Adrenal gland (tissue), 12 donors: ENCODE data around the gene PLA2G4B. TPM values are rescaled to one million over a fixed set of nuclear protein-coding genes. Genes with fewer than 3 reads are reported as not detected.
A peak's percentile ranks its signal among the peaks of the same experiment; 100 is the strongest.
"Not testable (repeated sequence)": the region's sequence is repeated elsewhere in the genome, so short reads cannot be mapped to it uniquely, and the experiment has no call there.

Experiments
- DNase-seq, 7 donors: peaks; one replicate each; pipeline ENCODE4 v3.0.0-alpha.2; 2019 to 2020
- H3K27ac ChIP-seq, 5 donors: fragments of 200-600 bp; sonication (generic) in 4 of 5; 1 replicate in 3 of 5; 2 replicates in 2 of 5; pipeline versions ENCODE4 v1.5.1 to v1.8.0; 2016 to 2020; ENCODE audit warnings: mild to moderate bottlenecking in 1 of 5
- H3K27me3 ChIP-seq: fragments of 200-600 bp; 2 replicates; pipeline ENCODE4 v1.8.0; 2021
- H3K36me3 ChIP-seq, 2 donors: fragments of 200-600 bp; replicated peaks in 1 of 2; 1 replicate in 1 of 2; 2 replicates in 1 of 2; pipeline versions ENCODE4 v1.5.1 to v1.8.0; 2018 to 2022
- H3K4me1 ChIP-seq, 2 donors: fragments of 200-600 bp; replicated peaks in 1 of 2; 1 replicate in 1 of 2; 2 replicates in 1 of 2; pipeline versions ENCODE4 v1.5.1 to v1.8.0; 2018 to 2021
- H3K4me3 ChIP-seq, 4 donors: fragments of 200-600 bp; sonication (generic) in 3 of 4; one replicate each; pipeline ENCODE4 v1.5.1; 2016 to 2018
- H3K9me3 ChIP-seq, 3 donors: fragments of 200-600 bp; sonication (generic) in 1 of 3; replicated peaks in 1 of 3; 1 replicate in 2 of 3; 2 replicates in 1 of 3; pipeline versions ENCODE4 v1.5.1 to v1.8.0; 2016 to 2021
- POLR2A ChIP-seq, 2 donors: fragments of 450-650 bp; IDR thresholded peaks; one replicate each; pipeline ENCODE4 v1.6.1; 2017; ENCODE audit warnings: antibody characterized with exemption in 2 of 2, mild to moderate bottlenecking in 2 of 2, moderate library complexity in 1 of 2
- WGBS, 4 donors: extraction: QIAGEN DNeasy Blood & Tissue Kit in 2 of 4; methylation state at CpG; one replicate each; pipeline versions ENCODE4 v1.1.5 to v1.1.7; 2013 to 2017; 5-methylcytosine and 5-hydroxymethylcytosine counted together
- intact Hi-C, 2 donors: fragments of 100-400 bp; cut with DNase I; formaldehyde crosslinking; loops; one replicate each; pipeline versions ENCODE4 v1.14.1 to v1.15.0; 2022 to 2023
- polyA plus RNA-seq, 3 donors: library from polyadenylated mRNA; stranded (reverse); fragments of 200-250 nt in 2 of 3; fragments of 350-450 nt in 1 of 3; fragmentation: Illumina TruSeq in 1 of 3; extraction: RNeasy Lipid Tissue Mini Kit (QIAGEN cat#74804) in 1 of 3; gene quantifications; one replicate each; pipeline ENCODE4 v1.2.3, GENCODE V29; 2013 to 2014
- total RNA-seq, 9 donors: library from RNA; depleted of rRNA in 4 of 9; stranded (reverse); fragments of >200 nt in 4 of 9; fragments of 120-200 nt in 1 of 9; fragmentation: NEBNext Ultra II Directional in 1 of 9; extraction: Animal tissue kit (Norgen Biotek cat#: 25700) in 1 of 9; gene quantifications; one replicate each; pipeline versions ENCODE4 v1.1.0 to v1.2.4, GENCODE V29; 2013 to 2023
- TF ChIP-seq, protein P1 (sequence below), 6 experiments: fragments of 450-650 bp in 4 of 6; fragments of 200-600 bp in 2 of 6; sonication (generic) in 1 of 6; IDR thresholded peaks; 1 replicate in 5 of 6; 2 replicates in 1 of 6; pipeline versions ENCODE4 v1.5.1 to v1.8.0; 2016 to 2021; ENCODE audit warnings: antibody characterized with exemption in 6 of 6, mild to moderate bottlenecking in 2 of 6, moderate library complexity in 1 of 6
- donor health status: healthy with polysubstance abuse.
- donor health status: Bipolar disorder and iron deficiency.
- donor health status: DM: yes; HTN: yes; CAD: no.
- donor health status: DM: no; HTN: no; CAD: no.
- donor health status: DM: no; HTN: no; CAD: no.
- donor health status: DM: yes; HTN: yes; CAD: no.

PLA2G4B gene
- total and polyA plus RNA-seq, 12 donors: 0.35 to 26.4 (median 4.9) TPM

DNA sequence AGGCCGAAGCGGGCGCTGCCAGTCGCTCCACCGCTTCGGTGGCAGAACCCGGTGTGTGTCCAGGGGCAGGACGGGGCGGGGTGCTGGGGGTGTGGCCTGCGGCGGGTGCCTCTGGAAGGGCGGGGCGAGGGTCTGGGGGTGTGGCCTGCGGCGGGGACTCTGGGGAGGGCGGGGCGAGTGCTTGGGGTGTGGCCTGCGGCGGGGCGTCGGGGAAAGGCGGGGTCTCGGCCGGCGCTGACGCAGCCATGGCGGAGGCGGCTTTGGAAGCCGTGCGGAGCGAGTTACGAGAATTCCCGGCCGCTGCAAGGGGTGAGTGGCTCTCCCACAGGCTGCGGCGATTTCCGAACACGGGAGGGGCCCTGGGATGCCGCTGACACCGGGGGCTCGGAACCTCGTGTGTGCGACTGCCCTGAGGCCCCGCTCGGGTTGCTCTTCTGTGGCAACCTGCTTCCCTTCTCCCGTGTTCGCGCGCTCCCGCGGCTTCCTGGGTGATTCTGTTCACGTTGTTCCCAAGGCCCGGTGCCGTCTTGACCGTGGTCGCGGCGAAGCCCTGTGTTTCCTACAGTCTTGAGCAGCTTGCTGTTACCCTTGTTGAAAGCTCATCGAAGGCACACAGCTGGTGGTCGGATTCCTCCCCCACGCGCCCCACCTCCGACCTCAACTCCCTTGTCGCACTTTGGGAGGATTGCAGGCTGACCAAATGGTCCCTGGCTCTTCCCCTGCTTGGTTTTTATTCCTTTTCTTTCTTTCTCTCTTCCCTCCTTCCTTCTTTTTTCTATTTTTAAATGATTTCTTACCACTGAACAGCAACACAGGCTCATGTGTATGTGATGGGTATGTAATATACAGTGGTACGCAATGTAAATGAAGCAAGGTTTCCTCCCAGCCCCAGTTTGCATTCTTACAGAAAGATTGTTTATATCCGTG is 10.5 kb upstream of the PLA2G4B start, which contains the start of gene JMJD7:
TSS of gene JMJD7 (plus strand) at position 213 of the 927 bp plus-strand sequence. CDS start at position 246, 33 bp downstream.
- Histone ChIP-seq H3K36me3 (peaks cover 0 to 21% of the 10 kb centered on the region in 2 donors), H3K9me3 (no peaks in the 10 kb centered on the region), H3K4me3 (peak within 1 kb of the TSS; percentile 30 to 83 (median 59)), H3K27me3 (no peaks in the 10 kb centered on the region), H3K4me1 (peaks cover 7 to 13% of the 10 kb centered on the region in 2 donors), H3K27ac (peak within 1 kb of the TSS in 4 of 5 donors; percentile 80 to 93 (median 85))
- intact Hi-C loops: no loop called here
- WGBS, 4 donors: 0 to 2% (median 1%) methylated on average over 17 to 66 of the region's 66 CpGs
- peak; percentile 40 to 88 for TF ChIP-seq POLR2A (IDR thresholded peaks at IDR 0.05)
- TF ChIP-seq, protein P1, sequence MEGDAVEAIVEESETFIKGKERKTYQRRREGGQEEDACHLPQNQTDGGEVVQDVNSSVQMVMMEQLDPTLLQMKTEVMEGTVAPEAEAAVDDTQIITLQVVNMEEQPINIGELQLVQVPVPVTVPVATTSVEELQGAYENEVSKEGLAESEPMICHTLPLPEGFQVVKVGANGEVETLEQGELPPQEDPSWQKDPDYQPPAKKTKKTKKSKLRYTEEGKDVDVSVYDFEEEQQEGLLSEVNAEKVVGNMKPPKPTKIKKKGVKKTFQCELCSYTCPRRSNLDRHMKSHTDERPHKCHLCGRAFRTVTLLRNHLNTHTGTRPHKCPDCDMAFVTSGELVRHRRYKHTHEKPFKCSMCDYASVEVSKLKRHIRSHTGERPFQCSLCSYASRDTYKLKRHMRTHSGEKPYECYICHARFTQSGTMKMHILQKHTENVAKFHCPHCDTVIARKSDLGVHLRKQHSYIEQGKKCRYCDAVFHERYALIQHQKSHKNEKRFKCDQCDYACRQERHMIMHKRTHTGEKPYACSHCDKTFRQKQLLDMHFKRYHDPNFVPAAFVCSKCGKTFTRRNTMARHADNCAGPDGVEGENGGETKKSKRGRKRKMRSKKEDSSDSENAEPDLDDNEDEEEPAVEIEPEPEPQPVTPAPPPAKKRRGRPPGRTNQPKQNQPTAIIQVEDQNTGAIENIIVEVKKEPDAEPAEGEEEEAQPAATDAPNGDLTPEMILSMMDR (IDR thresholded peaks at IDR 0.05): peak in 1 of 6 experiments; percentile 10
- peak; percentile 95 to 98 (median 96) for DNase-seq

DNA sequence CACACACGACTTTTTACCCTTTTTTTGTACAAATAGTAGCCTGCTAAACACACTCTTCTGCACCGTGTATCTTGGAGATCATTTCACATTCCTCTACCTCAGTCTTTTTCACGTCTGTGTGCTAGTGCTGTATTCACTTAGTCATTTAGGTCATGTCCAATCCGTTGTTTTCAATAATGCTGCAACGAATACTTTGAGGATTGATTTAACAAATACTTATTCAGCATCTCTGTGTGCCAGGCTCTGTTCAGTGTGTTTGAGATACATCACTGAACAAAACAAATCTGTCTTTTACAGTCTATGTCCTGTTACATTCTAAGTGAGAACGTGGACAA is 9.9 kb upstream of the PLA2G4B start:
- 14 to 19% (median 16%) methylated on average over 6 of the region's 6 CpGs for WGBS, 4 donors
- H3K27me3 ChIP-seq: no peaks in the 10 kb centered on the region
- H3K9me3 ChIP-seq: no peaks in the 10 kb centered on the region
- intact Hi-C loops: no loop called here
- H3K27ac ChIP-seq: peak overlapping the region in 2 of 5 donors; percentile 12 to 84
- peaks cover 0 to 15% of the 10 kb centered on the region in 2 donors for H3K36me3 ChIP-seq
- TF ChIP-seq, protein P1 (IDR thresholded peaks at IDR 0.05): no peak
- TF ChIP-seq POLR2A (IDR thresholded peaks at IDR 0.05): peak in 1 of 2 donors; percentile 7
- DNase-seq: no peak
- peaks cover 7 to 13% of the 10 kb centered on the region in 2 donors for H3K4me1 ChIP-seq
- H3K4me3 ChIP-seq: peak overlapping the region in 2 of 4 donors; percentile 75 to 83

DNA sequence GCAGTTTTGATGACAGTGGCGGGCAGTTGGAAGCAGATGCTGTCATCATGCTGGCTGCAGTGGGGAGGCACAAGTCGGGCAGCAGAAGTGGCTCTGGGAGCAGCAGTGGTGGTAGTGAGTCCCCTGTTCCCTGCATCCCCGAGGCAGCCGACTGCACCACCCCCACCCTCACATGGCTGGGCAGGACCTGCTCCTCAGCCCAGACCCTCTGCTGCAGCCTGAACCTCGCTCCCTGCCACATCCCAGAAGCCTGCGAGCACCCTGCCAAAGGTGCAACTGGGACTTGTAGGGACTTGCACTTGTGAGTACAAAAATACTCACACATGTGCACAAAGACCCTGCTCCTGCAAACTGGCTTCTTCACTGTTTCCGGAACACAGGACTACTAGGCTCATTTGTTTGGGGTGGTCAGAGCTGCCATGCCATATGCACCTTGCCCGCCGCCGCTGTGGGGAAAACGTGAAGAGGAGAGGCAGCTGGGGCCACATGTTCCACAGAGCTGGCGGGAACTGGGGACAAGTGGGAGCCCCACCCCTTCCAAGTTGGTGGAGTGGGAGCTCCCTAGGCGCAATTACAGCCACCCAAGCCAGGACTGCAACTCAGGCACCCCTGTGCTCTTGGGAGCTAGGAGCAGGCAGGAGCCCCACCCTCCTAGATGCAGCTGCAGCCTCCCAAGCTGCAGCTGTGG is 8.5 kb upstream of the PLA2G4B start:
- H3K27me3 ChIP-seq: no peaks in the 10 kb centered on the region
- DNase-seq: peak in 1 of 7 donors; percentile 47
- intact Hi-C loops: loop anchor here in 1 of 2 donors (5.0 kb wide), 1 partner anchor 62 kb away; the partner anchor contains the start of gene SPTBN5
- no peak overlapping the region for H3K4me3 ChIP-seq
- 93 to 96% (median 95%) methylated on average over 7 to 13 of the region's 13 CpGs for WGBS, 4 donors
- H3K9me3 ChIP-seq: no peaks in the 10 kb centered on the region
- H3K36me3 ChIP-seq: peaks cover 0 to 4% of the 10 kb centered on the region in 2 donors
- no peak for TF ChIP-seq POLR2A (IDR thresholded peaks at IDR 0.05)
- TF ChIP-seq, protein P1 (IDR thresholded peaks at IDR 0.05): no peak
- H3K27ac ChIP-seq: no peak overlapping the region
- H3K4me1 ChIP-seq: peaks cover 7 to 13% of the 10 kb centered on the region in 2 donors

DNA sequence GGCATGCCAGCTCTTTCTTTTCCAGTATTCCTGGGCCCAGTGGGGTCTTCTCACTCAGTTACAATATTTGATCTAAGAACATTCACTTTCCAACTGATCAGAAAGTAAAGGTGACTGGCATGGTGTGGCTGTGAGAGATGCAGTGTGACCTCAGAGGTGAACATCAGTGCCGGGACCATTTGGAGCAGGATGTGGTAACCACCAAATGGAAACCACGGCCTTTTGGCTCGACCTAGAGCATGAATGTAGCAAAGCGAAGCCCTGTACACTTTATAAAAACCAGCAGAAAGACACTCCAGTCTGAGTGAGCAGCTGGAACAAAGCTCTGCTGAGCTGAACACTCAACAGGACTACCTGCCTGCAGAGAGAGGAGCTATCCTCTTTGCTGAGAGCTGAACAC is 7.4 kb upstream of the PLA2G4B start:
- H3K27me3 ChIP-seq, H3K27ac ChIP-seq, H3K36me3 ChIP-seq, H3K4me3 ChIP-seq, DNase-seq, H3K9me3 ChIP-seq: not testable (repeated sequence)
- 77 to 90% (median 84%) methylated on average over 4 of the region's 4 CpGs for WGBS, 4 donors
- H3K4me1 ChIP-seq: peaks cover 7 to 13% of the 10 kb centered on the region in 2 donors
- intact Hi-C loops: loop anchor here in 1 of 2 donors (5.0 kb wide), 1 partner anchor 61 kb away; the partner anchor contains the start of gene SPTBN5
